GM18951 (cell line): ENCODE measurements around the gene C5orf46.
"Not testable (repeated sequence)": the region's sequence is repeated elsewhere in the genome, so short reads cannot be mapped to it uniquely, and the experiment has no call there.

Experiments
- POLR2A ChIP-seq: IDR thresholded peaks from 4 replicates; pipeline ENCODE4 v1.6.1; 2011; ENCODE audit warnings: mild to moderate bottlenecking; ENCODE audit not compliant: insufficient read length, insufficient read depth; ENCODE audit errors: extremely low read depth
- in situ Hi-C: fragments of 300-500 bp; cut with MboI; formaldehyde crosslinking; loops from one replicate; pipeline ENCODE4 v1.12.0; 2022; ENCODE audit warnings: low sequenced_read_pairs, mixed read lengths, inconsistent platforms; ENCODE audit not compliant: unreplicated experiment

The C5orf46 gene

DNA sequence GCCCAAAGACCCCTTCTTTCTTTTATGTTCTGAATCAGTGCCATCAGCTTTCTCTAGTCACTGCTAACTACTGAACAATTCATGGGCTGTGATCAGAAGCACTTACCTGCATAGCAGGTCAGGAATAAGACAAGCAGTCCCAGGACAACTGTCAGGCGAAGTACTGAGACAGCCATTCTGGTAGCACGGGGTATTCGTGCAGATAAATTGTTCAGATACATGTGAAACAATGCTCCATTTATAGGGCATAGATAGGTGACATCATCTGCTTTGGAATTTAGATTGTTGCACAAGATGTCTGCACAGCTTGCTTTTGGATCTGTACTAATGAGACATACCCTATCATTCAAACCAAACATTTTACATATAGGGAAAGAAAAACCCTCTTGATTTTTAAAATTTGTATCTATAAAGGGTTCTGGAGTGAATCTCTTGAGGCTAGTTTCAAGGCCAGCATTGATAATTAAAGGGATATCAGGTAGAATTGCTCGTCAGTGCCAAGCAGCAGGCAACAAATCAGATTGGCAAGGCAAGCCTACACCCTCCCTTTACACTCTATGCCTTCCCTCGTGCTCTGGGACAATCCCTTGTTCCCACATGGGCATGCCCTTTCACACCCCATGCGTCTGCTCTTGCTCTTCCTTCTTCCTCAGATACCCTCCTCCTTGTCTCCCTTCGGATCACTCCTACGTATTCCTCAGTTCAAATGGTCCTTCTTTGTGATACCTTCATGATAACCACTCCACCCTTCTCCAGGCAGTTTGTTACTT lies at the start of gene C5orf46:
TSS of gene C5orf46 (minus strand) at position 213 of the 770 bp plus-strand sequence. CDS start at position 176, 37 bp downstream.
- in situ Hi-C loops: no loop called here
- no peak for TF ChIP-seq POLR2A

DNA sequence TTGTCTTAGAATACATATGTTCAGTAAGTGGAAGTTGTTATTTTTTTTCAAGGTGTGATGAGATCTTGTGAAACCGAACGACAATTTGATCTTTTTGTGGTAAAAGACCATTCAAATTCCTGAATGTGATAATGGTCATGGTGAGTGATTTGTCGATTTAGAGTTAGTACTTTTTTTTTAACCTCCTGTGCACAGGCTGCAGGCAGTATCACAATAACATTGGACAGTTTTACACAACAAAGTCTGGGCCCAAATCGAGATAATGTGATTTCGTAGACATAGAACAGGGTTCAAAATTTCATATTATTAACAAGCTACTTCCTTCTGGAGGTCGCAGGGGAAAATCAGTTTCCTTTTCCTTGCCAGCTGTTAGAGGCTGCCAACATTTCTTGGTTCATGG lies 48.6 kb upstream of the C5orf46 start:
- in situ Hi-C loops: no loop called here
- no peak for TF ChIP-seq POLR2A

DNA sequence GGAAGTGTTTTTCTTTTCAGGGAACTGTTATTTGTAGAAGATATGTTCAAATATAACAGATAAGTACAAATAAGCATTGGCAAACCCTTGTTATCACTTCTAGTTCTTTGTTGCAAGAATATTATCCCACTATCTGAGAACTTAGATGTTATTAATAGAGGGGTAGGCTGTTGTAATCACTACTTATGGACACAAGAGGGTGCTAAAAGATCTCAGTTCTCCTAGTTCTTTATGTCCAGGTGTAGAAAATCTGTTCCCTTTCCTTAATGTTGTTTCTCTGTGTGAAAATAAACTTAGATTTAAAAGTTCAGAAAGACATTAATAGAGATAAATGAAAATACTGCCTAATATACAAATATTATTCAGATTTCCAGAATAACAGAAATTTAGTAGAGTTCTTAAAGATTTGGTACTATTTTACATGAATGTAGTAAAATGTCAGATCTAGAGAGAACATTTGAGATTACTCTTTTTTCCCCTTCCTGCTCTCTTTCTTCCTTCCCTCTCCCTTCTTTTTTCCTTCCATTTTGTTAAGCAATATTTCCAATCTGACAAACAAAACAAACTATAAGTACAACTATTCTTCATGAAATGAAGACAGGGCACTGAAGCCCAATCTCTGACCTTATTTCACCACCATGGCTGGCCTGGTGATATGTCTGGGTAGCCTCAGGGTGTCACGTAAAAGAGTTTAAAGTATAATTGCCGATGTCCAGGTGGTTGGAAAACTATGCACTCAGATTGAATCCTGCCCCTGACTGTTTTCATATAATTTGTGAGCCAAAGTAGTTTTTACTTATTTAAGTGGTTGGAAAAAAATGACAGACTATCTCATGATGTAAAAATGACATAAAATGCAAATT lies 43.6 kb upstream of the C5orf46 start:
- TF ChIP-seq POLR2A: no peak
- in situ Hi-C loops: no loop called here

DNA sequence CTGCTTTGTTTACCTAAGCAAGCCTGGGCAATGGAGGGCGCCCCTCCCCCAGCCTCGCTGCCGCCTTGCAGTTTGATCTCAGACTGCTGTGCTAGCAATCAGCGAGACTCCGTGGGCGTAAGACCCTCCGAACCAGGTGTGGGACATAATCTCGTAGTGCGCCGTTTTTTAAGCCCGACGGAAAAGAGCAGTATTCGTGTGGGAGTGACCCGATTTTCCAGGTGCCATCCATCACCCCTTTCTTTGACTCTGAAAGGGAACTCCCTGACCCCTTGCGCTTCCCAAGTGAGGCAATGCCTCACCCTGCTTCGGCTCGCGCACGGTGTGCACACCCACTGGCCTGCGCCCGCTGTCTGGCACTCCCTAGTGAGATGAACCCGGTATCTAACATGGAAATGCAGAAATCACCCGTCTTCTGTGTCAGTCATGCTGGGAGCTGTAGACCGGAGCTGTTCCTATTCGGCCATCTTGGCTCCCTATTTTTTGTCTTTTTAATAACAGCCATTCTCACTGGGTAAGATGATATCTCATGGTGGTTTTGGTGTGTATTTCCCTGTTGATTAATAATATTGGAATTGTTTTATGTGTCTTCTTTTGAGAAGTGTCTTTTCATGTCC lies 40.4 kb upstream of the C5orf46 start:
- in situ Hi-C loops: not testable (repeated sequence)

DNA sequence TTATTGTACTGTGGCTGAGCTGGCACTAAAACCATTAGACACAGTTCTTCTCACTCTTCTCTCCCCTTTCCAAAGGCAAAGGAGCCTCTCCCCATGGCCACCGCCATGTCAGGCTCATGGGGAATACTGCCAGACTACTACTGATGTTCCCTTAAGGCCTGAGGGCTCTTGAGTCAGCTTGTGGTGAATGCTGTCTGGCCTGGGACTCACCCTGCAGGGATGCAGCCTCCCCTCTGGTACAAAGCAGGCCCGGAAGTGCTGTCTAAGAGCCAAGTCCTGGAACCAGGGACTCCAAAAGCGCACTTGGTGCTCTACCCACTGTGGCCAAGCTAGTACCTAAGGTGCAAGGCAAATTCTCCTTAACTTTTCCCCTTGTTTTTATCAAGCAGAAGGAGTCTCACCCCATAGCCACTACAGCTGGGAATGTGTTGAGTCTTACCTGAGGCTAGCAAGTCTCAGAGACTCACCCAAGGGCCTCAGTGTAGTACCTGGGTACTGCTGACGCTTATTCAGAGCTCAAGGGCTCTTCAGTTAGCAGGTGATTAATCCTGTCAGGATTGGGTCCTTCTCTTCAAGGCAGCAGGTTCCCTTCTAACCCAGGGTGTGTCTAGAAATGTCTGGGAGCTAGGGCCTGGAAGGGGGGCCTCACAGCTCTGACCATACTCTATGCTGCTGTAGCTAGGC lies 33.2 kb upstream of the C5orf46 start:
- no peak for TF ChIP-seq POLR2A
- in situ Hi-C loops: no loop called here

DNA sequence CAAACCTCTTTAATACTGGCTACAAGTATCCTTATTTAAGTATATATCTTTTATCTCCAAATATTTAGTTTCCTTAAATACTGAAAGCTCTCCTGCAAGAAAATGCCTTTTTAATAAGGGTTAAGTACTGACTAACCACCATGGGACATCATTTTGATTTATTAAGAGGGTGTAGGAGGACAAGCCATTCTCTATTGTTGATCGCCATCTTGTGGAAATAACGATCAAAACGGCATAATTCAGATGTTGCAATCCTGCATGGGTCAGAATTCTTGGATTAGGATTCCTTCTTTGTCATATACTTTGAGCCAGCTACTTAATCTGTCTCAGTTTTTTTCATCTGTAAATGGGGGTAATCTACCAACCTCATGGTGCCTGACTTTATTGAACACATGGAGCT lies 28.7 kb upstream of the C5orf46 start:
- TF ChIP-seq POLR2A: no peak
- in situ Hi-C loops: no loop called here

DNA sequence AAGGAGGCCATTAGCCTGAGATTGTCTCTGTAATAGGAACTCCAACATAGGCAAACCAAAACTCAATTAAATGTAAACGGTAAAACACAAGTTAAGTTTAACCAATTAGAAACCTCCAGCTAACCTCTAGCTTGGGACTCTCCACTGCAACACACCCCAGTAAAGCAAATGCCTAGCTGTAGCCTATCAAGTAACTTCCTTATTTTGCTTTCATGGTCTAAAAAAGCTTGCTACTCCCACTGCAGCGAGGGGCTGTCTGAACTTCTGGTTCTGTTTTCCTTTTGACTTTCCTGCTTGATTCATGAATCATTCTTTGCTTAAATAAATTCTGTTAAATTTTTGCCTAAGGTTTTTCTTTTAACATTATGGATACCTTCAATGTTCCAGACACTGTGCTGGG lies 24.4 kb upstream of the C5orf46 start:
- in situ Hi-C loops: no loop called here
- TF ChIP-seq POLR2A: no peak

DNA sequence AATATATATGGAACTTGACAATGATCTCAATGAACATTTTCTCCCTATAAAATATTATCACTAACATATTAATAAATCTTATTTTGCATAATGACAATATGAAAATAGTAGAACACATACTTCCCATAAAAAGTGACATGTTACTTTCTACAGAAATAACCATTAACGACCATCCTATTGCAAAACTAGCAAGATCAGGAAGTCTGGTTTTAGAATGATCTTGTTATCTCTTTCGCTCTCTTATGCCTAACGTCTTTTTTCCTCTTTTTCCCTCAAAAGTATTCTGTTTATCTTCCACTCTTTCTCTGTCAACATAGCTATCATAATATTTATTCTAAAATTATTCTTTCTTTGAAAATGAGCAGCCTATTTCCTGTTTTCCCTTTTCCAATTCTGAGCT lies 21.6 kb upstream of the C5orf46 start:
- in situ Hi-C loops: no loop called here
- no peak for TF ChIP-seq POLR2A

DNA sequence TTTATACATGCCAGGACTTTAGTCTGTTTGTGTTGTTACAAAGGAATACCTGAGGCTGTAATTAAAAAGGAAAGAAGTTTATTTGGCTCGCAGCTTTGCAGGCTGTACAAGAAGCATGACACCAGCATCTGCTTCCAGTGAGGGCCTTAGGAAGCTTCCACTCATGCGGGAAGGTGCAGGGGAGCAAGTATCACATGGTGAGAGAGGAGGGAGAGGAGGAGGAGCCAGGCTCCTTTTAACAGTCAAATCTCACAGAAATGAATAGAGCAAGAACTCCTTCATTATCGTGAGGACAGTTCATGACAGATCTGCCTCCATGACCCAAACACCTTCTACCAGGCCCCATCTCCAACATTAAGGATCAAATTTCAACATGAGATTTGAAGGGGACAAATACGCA lies 18.7 kb upstream of the C5orf46 start:
- no peak for TF ChIP-seq POLR2A
- in situ Hi-C loops: no loop called here

DNA sequence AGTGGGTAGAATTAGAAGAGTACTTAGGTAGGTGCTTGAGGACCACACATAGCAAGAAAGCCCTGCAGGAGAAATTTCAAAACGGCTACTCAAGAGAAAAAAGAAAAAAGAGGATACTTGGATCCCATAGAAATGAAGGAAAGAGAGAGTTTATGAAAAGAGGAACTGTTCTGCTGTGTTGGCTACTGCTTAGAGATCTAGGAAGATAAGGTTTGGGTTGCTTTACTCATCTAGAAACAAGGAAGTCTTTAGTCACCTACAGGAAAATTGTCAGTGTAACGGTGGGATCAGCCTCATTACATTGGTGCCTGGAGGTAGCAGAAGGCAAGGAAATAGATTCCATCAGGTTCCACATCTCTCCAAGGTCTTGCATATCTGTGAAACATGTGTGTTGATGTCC lies 14.8 kb upstream of the C5orf46 start:
- TF ChIP-seq POLR2A: no peak
- in situ Hi-C loops: no loop called here

DNA sequence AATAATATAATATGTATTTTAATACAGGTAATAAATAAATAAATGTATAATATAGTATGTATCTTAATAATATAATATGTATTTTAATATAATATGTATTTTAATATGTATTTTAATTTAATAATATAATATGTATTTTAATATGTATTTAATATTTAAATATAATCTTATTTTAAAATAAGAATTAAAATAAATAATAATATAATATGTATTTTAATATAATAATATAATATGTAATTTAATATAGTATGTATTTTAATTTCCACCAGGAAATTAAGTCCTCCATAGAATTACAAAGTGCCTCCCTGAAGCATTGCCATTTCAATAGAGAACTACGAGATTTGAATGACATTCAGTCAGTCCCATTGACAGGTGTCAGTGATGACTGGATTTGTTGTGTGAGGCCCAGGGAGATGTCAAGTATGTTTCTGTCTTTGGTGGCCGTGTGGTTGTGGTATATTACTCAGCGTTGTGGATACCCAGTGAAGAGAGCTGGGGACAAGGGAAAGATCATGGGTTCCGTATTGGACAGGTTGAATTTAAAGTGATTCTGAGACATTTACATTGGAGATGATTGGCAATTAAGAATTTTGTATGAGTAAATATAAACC lies 14.2 kb upstream of the C5orf46 start:
- no peak for TF ChIP-seq POLR2A
- in situ Hi-C loops: no loop called here

DNA sequence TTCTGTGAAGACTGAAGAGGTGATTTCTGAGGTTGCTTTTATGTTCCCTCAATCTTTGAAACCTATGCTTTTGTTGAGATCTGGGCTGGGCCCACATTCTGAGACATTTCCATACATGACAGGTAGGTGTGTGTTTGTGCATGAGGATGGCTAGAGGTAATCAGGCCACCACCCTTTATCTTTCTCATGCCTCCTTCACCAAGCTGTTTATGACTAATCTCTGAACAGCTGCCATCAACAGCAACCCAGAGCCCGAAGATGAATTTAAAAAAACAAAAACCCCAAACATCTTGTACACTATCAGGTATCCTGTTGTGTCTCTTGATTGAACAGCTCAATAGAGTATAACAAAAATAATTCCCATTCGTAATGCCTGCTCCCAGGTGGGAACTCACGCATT lies 12.6 kb upstream of the C5orf46 start:
- no peak for TF ChIP-seq POLR2A
- in situ Hi-C loops: no loop called here
